GM21529 (cell line): ENCODE results near the gene KCTD10.
"Not testable (repeated sequence)": the region's sequence is repeated elsewhere in the genome, so short reads cannot be mapped to it uniquely, and the experiment has no call there.

Experiments
- ATAC-seq: cut with Tn5 transposase; IDR thresholded peaks from one replicate; pipeline ENCODE4 v1.9.1; 2021; ENCODE audit not compliant: unreplicated experiment

The KCTD10 gene

DNA sequence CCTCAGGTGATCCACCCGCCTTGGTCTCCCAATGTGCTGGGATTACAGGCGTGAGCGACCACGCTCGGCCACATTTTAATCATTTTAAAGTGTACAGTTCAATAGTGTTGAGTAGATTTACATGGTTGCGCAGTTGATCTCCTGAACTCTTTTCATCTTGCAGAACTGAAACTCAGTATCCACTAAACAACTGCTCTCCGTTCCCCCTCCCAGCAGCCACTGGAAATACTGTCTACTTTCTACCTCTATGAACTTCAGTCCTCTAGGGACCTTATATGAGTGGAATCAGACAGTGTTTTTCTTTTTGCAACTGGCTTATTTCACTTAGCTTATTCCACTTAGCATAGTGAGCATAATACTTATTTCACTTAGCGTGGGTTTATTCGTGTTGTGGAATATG, 53.7 kb downstream of the KCTD10 start:
- no peak for ATAC-seq

DNA sequence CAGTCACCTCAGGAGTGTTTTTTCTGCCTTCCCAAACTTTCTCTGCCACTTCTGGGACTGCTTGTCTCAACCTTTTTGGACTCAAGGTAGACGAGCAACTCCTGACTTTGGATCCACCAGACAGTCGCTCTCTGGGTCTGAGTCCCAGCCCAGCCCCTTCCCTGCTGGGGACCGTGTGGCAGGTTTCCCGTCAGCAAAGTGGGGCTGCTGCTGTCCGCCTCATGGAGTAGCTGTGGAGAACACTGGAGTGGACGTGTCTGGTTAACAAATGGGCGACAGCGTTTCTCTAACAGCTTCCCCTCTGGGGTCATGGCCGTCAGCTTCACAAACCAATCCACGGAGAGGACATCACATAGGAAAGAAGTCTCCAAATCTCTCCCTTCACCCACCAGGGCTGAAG, 54.8 kb downstream of the KCTD10 start:
- no peak for ATAC-seq

DNA sequence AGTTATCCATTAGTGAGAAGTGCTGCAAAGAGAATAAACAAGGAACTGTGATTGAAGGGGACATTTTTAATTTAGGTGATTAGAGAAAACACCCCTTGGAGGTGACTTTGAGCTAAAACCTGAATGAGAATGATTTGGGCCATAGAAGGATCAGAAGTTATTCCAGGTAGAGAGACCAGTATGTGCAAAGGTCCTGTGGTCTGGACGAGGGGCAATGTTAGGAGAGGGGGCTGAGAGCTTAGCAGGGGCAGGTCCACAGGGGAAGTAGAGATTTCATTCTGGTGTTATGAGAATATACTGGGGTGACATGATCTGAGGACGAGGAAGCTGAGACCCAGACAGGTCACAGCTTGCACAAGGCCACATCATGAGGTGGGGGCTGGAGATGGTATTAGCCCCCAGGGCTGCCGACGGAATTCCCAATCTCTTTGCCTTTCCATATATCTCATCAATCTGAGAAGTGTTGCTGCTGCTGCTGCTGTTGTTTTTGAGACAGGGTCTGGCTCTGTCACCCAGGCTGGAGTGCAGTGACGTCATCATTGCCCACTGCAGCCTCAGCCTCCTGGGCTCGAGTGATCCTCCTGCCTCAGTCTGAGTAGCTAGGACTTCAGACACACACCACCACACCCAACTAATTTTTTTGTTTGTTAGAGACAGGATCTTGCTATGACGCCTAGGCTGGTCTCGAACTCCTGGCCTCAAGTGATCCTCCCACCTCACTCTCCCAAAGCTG, 55.6 kb downstream of the KCTD10 start:
- no peak for ATAC-seq

DNA sequence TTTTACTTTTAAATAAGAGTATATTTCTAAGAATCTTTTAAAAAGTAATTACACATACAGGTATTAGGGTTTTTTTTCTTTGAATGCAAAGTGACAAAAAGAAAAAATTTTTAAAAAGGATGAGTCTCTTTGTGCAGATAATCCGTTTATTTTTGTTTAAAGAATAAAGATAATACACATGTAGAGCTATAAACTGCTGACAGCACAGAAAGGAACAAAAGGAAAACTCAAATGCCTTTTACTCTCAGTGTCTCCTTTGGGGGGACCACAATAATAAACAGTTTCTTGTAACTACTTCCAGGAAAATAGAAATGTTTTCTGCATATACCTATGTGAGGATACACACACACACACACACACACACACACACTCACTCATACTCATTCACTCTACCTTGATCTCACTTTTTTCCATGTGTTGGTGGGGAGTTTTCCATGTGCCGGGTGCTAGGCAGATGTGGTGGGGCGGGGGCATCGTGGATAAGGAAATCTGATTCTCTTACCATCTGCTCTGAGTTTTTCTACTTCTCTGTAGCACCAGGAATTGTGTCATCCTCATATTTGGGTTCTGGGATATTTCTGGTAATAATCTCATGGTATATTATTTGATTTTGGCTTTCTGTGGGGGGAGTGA, 58.1 kb downstream of the KCTD10 start:
- ATAC-seq, result no peak

DNA sequence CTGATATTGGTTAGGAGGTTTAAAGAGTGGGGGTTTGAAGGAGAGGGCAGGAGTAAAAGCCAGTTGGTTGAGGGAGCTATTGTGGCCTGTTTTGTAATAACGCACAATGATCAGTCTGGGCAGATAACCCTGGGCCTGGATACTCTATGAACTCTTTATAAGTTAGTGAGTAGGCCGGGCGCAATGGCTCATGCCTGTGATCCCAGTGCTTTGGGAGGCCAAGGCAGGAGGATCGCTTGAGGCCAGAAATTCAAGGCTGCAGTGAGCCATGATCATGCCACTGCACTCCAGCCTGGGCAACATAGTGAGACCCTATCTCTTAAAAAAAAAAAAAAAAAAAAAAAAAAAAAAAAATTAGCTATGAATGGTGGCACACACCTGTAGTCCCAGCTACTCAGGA, 71.0 kb downstream of the KCTD10 start:
- not testable (repeated sequence) for ATAC-seq

DNA sequence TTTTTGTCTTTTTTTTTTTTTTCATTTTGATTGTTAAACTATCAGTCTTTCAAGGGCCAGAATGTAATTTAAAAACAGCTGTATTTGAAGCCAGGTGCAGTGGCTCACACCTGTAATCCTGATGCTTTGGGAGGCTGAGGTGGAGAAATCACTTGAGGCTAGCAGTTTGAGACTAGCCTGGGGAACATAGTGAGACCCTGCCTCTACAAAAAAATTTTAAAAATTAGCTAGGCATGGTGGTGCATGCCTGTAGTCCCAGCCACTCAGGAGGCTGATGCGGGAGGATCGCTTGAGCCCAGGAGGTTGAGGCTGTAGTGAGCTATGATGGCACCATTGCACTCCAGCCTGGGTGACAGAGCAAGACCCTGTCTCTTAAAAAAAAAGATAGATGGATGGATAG, 72.3 kb downstream of the KCTD10 start:
- ATAC-seq, result not testable (repeated sequence)
